Smooth muscle cell (in vitro differentiated cells): ENCODE results near the gene ECPAS. TPM values are rescaled to one million over a fixed set of nuclear protein-coding genes. Genes with fewer than 3 reads are reported as not detected.

Source experiments
- DNase-seq: peaks from one replicate; lab custom pipeline; 2025; ENCODE audit not compliant: unreplicated experiment; lab: John Stamatoyannopoulos, UW
- H2AFZ ChIP-seq: fragments of 200-600 bp; sonication (generic); 2 replicates; pipeline ENCODE4 v1.6.0; 2016; ENCODE audit warnings: antibody characterized with exemption, low read depth, mild to moderate bottlenecking
- H3F3A ChIP-seq: fragments of 200-600 bp; sonication (generic); 2 replicates; pipeline ENCODE4 v1.6.0; 2017; ENCODE audit warnings: antibody characterized with exemption, low read depth
- H3K27ac ChIP-seq: fragments of 200-600 bp; sonication (generic); 2 replicates; pipeline ENCODE4 v1.5.1; 2016; ENCODE audit warnings: low read depth, mild to moderate bottlenecking
- H3K27me3 ChIP-seq: fragments of 200-600 bp; sonication (generic); 2 replicates; pipeline ENCODE4 v1.6.1; 2016; ENCODE audit warnings: low read depth, mild to moderate bottlenecking
- H3K36me3 ChIP-seq: fragments of 200-600 bp; sonication (generic); 2 replicates; pipeline ENCODE4 v1.5.1; 2016; ENCODE audit warnings: low read depth
- H3K4me1 ChIP-seq: fragments of 200-600 bp; sonication (generic); 2 replicates; pipeline ENCODE4 v1.5.1; 2016; ENCODE audit warnings: low read depth
- H3K4me2 ChIP-seq: fragments of 200-600 bp; sonication (generic); 2 replicates; pipeline ENCODE4 v1.6.0; 2016; ENCODE audit warnings: mild to moderate bottlenecking
- H3K4me3 ChIP-seq: fragments of 200-600 bp; sonication (generic); 2 replicates; pipeline ENCODE4 v1.5.1; 2016; ENCODE audit warnings: mild to moderate bottlenecking
- H3K79me2 ChIP-seq: fragments of 200-600 bp; sonication (generic); 2 replicates; pipeline ENCODE4 v1.6.0; 2016; ENCODE audit warnings: low read depth, mild to moderate bottlenecking
- H3K9ac ChIP-seq: fragments of 200-600 bp; sonication (generic); 2 replicates; pipeline ENCODE4 v1.6.0; 2016; ENCODE audit warnings: low read depth
- H3K9me3 ChIP-seq: fragments of 200-600 bp; sonication (generic); replicated peaks from 2 replicates; pipeline ENCODE4 v1.5.1; 2016; ENCODE audit warnings: low read depth
- H4K20me1 ChIP-seq: fragments of 200-600 bp; sonication (generic); 2 replicates; pipeline ENCODE4 v1.6.0; 2016; ENCODE audit warnings: low read depth
- WGBS: methylation state at CpG from one replicate; pipeline ENCODE4 v1.1.7; 2016; ENCODE audit warnings: low lambda C conversion rate; 5-methylcytosine and 5-hydroxymethylcytosine counted together
- polyA plus RNA-seq: library from polyadenylated mRNA; unstranded; fragments of >200 nt; fragmentation: Nextera tagmentation; extraction: Ambion mirVana; gene quantifications from 2 replicates; pipeline ENCODE4 v1.2.1, GENCODE V29; 2016
- total RNA-seq: library from RNA; depleted of rRNA; stranded (reverse); fragments of >200 nt; gene quantifications from 2 replicates; pipeline ENCODE4 v1.2.3, GENCODE V29; 2014
- TF ChIP-seq, protein P1 (sequence below): fragments of 200-600 bp; sonication (generic); IDR thresholded peaks from 2 replicates; pipeline ENCODE4 v1.5.1; 2017; ENCODE audit warnings: borderline replicate concordance, mild to moderate bottlenecking, antibody characterized with exemption; ENCODE audit not compliant: insufficient read depth, poor library complexity, severe bottlenecking

Gene ECPAS
- total and polyA plus RNA-seq, 2 experiments from 2014 or later = 24.1 to 53.7 TPM

DNA sequence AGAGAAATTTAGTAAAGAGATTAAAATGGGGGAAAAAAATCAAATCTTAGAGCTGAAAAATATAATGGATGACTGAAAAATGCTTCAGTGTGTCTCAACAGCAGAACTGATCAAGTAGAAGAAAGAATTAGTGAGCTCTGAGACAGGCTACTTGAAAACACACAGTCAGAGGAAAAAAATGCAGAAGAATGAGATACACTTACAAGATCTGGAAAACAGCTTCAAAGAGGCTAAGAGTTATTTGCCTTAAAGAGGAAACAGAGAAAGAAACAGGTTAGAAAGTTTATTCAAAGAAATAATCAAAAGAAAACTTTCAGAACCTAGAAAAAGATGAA lies 83.7 kb downstream of the ECPAS start:
- H3K4me2 ChIP-seq = no peak overlapping the region
- no peaks in the 10 kb centered on the region for H3K27me3 ChIP-seq
- H3K4me1 ChIP-seq = no peaks in the 10 kb centered on the region
- H3K27ac ChIP-seq = no peak overlapping the region
- TF ChIP-seq, protein P1, sequence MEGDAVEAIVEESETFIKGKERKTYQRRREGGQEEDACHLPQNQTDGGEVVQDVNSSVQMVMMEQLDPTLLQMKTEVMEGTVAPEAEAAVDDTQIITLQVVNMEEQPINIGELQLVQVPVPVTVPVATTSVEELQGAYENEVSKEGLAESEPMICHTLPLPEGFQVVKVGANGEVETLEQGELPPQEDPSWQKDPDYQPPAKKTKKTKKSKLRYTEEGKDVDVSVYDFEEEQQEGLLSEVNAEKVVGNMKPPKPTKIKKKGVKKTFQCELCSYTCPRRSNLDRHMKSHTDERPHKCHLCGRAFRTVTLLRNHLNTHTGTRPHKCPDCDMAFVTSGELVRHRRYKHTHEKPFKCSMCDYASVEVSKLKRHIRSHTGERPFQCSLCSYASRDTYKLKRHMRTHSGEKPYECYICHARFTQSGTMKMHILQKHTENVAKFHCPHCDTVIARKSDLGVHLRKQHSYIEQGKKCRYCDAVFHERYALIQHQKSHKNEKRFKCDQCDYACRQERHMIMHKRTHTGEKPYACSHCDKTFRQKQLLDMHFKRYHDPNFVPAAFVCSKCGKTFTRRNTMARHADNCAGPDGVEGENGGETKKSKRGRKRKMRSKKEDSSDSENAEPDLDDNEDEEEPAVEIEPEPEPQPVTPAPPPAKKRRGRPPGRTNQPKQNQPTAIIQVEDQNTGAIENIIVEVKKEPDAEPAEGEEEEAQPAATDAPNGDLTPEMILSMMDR = no peak
- no peaks in the 10 kb centered on the region for H3F3A ChIP-seq
- H3K36me3 ChIP-seq = peaks cover 36% of the 10 kb centered on the region
- H3K79me2 ChIP-seq = no peaks in the 10 kb centered on the region
- H3K9me3 ChIP-seq = peaks cover 24% of the 10 kb centered on the region
- H3K9ac ChIP-seq = no peak overlapping the region
- DNase-seq = no peak
- H4K20me1 ChIP-seq = peaks cover 3% of the 10 kb centered on the region
- H3K4me3 ChIP-seq = no peak overlapping the region
- no peak overlapping the region for H2AFZ ChIP-seq

DNA sequence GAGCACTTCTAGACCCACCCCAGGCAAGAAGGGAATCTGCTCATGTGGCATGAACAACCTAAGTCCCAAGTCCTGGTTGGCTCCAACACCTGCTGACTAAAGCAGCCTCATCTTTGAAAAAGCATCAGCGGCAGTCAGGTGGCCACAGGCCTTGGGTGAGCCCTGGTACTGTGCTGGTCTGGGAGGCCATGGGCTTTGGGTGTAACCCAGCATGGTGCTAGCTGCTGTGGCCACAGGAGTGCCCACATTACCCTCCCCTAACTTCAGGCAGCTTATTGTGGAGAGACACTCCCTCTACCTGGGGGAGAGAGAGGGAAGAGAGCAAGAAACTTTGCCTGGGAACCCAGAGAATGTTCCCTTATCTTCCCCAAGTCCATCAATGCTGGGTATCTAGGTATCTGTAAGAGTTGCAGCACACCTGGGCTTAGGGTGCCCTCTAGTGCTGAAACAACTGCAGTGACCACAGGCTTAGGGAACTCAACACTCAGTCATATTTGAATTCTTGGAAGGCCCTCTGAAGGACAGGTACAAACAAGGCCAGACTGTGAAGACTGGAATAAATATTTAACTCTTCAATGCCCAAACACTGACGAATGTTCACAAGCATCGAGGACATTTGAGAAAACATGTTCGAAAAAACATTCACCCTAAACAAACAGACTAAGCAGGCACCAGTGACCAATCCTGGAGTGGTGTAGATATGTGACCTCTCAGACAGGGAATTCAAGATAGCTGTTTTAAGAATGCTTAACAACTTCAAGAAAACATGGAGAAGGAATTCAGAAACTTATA lies 84.2 kb downstream of the ECPAS start:
- no peak overlapping the region for H3K4me3 ChIP-seq
- no peaks in the 10 kb centered on the region for H3K27me3 ChIP-seq
- H3F3A ChIP-seq = no peaks in the 10 kb centered on the region
- peaks cover 42% of the 10 kb centered on the region for H3K36me3 ChIP-seq
- H3K27ac ChIP-seq = no peak overlapping the region
- H4K20me1 ChIP-seq = peaks cover 3% of the 10 kb centered on the region
- no peak overlapping the region for H2AFZ ChIP-seq
- H3K9me3 ChIP-seq = peaks cover 24% of the 10 kb centered on the region
- no peaks in the 10 kb centered on the region for H3K4me1 ChIP-seq
- H3K9ac ChIP-seq = no peak overlapping the region
- DNase-seq = no peak
- 84% methylated on average over 4 of the region's 4 CpGs for WGBS
- no peaks in the 10 kb centered on the region for H3K79me2 ChIP-seq
- no peak overlapping the region for H3K4me2 ChIP-seq
- TF ChIP-seq, protein P1 = no peak

DNA sequence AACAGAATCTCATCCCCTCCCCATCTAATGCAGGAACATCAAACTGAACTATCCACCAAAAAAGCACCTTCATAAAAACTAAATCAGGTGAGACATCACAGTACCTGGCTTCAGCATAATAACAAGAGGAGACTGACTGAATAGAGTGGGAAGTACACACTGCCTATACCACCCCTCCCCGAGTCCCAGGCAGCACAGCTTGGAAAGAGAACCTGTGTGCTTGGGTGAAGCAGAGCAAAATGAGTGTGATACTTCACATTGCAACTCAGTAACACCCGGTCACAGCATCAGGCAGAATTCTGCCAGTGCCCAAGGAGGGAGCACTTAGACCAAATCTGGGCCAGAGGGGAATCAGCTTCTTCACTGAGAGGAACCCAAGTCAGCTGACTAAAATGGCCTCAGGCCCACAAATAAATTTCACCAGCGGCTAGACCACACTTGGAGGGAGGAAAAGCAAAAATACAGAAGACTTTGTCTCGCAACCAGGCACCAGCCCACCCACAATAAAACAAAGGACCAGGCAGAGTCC lies 84.9 kb downstream of the ECPAS start:
- no peaks in the 10 kb centered on the region for H3K79me2 ChIP-seq

More for the DNA sequence above, 84.9 kb downstream of the ECPAS start:
- Histone ChIP-seq H3K27me3 (no peaks in the 10 kb centered on the region), H3K4me3 (no peak overlapping the region), H2AFZ (no peak overlapping the region), H3K9ac (no peak overlapping the region), H3K9me3 (peaks cover 24% of the 10 kb centered on the region), H4K20me1 (peaks cover 3% of the 10 kb centered on the region), H3F3A (no peaks in the 10 kb centered on the region), H3K27ac (no peak overlapping the region), H3K4me1 (no peaks in the 10 kb centered on the region), H3K36me3 (peaks cover 44% of the 10 kb centered on the region), H3K4me2 (no peak overlapping the region)
- 91% methylated on average over 4 of the region's 4 CpGs for WGBS
- TF ChIP-seq, protein P1 = no peak
- no peak for DNase-seq
